Esophagus (tissue), 2 donors: Measurements from ENCODE around the gene SNX25. TPM values are rescaled to one million over a fixed set of nuclear protein-coding genes. Genes with fewer than 3 reads are reported as not detected.

Experiments used
- H3K27ac ChIP-seq, 2 donors: one replicate each; pipeline ENCODE4 v1.5.1; 2013; ENCODE audit warnings: low read depth in 2 of 2, mild to moderate bottlenecking in 2 of 2, inconsistent platforms in 1 of 2, low read length in 1 of 2, moderate library complexity in 1 of 2
- H3K27me3 ChIP-seq, 2 donors: one replicate each; pipeline ENCODE4 v1.6.1; 2013; ENCODE audit warnings: low read length in 2 of 2, control low read depth in 1 of 2, mild to moderate bottlenecking in 1 of 2; ENCODE audit not compliant: insufficient read depth in 2 of 2, control insufficient read depth in 1 of 2
- H3K36me3 ChIP-seq, 2 donors: one replicate each; pipeline ENCODE4 v1.6.1; 2013; ENCODE audit warnings: low read length in 1 of 2; ENCODE audit not compliant: control insufficient read depth in 2 of 2, insufficient read depth in 2 of 2
- H3K4me1 ChIP-seq, 2 donors: one replicate each; pipeline ENCODE4 v1.6.1; 2013; ENCODE audit warnings: low read length in 1 of 2; ENCODE audit not compliant: control insufficient read depth in 2 of 2, insufficient read depth in 2 of 2
- H3K4me3 ChIP-seq, 2 donors: one replicate each; pipeline ENCODE4 v1.5.1; 2013; ENCODE audit warnings: low read length in 2 of 2, mild to moderate bottlenecking in 2 of 2, low read depth in 1 of 2, moderate library complexity in 1 of 2
- H3K9me3 ChIP-seq, 2 donors: one replicate each; pipeline ENCODE4 v1.6.1; 2013; ENCODE audit warnings: mild to moderate bottlenecking in 2 of 2, low read depth in 1 of 2, low read length in 1 of 2, moderate library complexity in 1 of 2; ENCODE audit not compliant: control insufficient read depth in 2 of 2, insufficient read depth in 1 of 2
- WGBS, 2 donors: extraction: QIAGEN DNeasy Blood & Tissue Kit; methylation state at CpG; one replicate each; pipeline ENCODE4 v1.1.7; 2013; 5-methylcytosine and 5-hydroxymethylcytosine counted together
- polyA plus RNA-seq, 2 donors: library from polyadenylated mRNA; stranded (reverse); fragments of 200-250 nt; gene quantifications; one replicate each; pipeline ENCODE4 v1.2.3, GENCODE V29; 2013
- donor health status: healthy with polysubstance abuse.
- donor health status: Bipolar disorder and iron deficiency.

SNX25 gene
- polyA plus RNA-seq, 2 donors: 3.5 to 4.4 TPM

DNA sequence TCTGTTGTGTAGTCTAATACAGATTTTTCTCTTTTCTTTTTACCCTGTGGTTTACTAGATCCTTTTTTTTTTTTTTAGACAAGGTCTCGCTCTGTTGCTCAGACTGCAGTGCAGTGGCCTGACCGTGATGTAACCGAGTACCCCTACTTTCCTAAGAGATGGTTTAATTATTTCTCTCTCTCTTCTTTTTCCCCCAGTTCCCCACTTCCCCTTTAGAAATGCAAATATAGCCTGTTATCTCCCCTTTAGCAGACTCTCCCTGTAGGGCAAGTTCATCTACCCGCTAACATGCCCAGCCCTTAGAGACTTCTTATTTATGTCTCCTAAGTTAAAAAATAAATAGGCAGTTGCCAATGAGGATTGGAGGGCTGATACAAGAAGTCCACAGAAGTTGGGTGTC is 4.5 kb downstream of the SNX25 start:
- 89 to 92% methylated on average over 4 of the region's 4 CpGs for WGBS, 2 donors
- no peak overlapping the region for H3K4me3 ChIP-seq
- no peaks in the 10 kb centered on the region for H3K27me3 ChIP-seq
- H3K27ac ChIP-seq: no peak overlapping the region
- peaks cover 1 to 3% of the 10 kb centered on the region in 2 donors for H3K4me1 ChIP-seq
- no peaks in the 10 kb centered on the region for H3K36me3 ChIP-seq
- no peaks in the 10 kb centered on the region for H3K9me3 ChIP-seq

GRCh38 chr4:185215261-185215660 is 5.9 kb downstream of the SNX25 start:
- no peaks in the 10 kb centered on the region for H3K36me3 ChIP-seq
- no peak overlapping the region for H3K27ac ChIP-seq
- no peaks in the 10 kb centered on the region for H3K27me3 ChIP-seq
- 75 to 79% methylated on average over 2 of the region's 2 CpGs for WGBS, 2 donors
- peaks cover 0 to 2% of the 10 kb centered on the region in 2 donors for H3K4me1 ChIP-seq
- H3K9me3 ChIP-seq: no peaks in the 10 kb centered on the region
- H3K4me3 ChIP-seq: no peak overlapping the region

DNA sequence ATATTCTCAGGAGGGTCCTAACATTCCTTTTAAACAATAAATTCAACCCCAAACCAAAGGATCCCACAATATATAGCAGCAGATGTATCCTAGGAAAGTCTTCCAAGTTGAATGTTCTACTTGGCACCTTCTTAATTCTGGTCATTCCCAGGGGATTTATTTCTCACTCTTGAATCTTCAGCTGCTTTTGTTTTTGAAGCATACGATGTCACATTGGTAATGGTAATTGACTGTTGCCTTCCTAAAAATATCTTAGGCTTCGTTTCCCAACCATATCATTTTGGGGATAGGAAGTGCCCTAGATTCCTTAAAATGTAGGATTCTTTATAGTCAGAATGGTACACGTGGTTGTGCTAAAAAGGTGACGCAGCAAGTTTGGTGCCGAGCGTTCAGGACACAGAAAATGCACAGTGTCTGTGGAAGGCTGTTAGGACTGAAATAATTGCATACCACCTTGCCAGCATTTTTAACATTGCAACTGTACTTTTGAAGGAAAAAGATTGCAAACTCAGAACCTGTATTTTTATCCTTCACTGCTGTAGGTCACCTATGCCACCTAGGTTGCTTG is 8.1 kb downstream of the SNX25 start:
- no peaks in the 10 kb centered on the region for H3K36me3 ChIP-seq
- no peaks in the 10 kb centered on the region for H3K27me3 ChIP-seq
- peaks cover 0 to 2% of the 10 kb centered on the region in 2 donors for H3K4me1 ChIP-seq
- H3K4me3 ChIP-seq: no peak overlapping the region
- no peaks in the 10 kb centered on the region for H3K9me3 ChIP-seq
- no peak overlapping the region for H3K27ac ChIP-seq
- WGBS, 2 donors: 74 to 82% methylated on average over 6 of the region's 6 CpGs

- 97 to 100% methylated on average over 2 of the region's 2 CpGs for WGBS, 2 donors
- H3K36me3 ChIP-seq: no peaks in the 10 kb centered on the region
- H3K27ac ChIP-seq: no peak overlapping the region
- no peaks in the 10 kb centered on the region for H3K27me3 ChIP-seq
- H3K4me1 ChIP-seq: peaks cover 0 to 2% of the 10 kb centered on the region in 2 donors
- H3K9me3 ChIP-seq: no peaks in the 10 kb centered on the region
- no peak overlapping the region for H3K4me3 ChIP-seq
These were observed 8.9 kb downstream of the SNX25 start for GRCh38 chr4:185218312-185218711.

DNA sequence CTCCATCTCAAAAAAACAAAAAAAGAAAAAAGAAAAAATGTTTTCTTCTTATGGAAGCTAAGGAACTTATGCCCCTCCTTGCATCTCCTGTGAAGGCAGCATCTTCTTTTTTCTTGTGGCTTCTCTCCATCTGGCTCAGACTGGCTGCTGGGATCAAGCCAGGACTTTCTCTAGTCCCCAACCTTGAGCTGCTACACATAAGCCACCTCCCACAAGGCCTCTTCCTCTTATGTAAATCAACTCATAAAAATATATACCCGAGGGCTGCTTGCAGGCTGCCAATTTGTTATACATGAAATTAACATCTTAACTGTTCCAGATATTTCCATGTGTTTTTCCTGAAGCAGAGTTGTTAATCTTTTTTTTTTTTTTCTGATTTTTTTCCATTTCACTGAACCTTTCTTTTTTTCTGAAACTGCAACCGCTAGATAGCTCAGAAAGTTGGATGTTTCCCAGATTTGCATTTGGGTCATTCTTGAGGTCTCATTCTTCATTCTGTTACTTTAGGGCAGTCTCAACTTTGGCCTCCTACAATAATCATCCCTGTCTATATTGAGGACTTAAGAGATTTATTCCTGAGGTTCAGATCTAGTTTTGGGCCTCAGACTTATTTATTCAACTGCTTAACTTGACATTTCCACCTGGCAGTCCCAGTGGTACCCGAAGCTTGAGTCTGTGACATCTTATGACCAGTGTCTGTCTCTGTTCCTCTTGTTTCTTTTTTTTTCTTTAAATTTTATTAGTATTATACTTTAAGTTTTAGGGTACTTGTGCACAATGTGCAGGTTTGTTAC is 10.3 kb downstream of the SNX25 start:
- no peaks in the 10 kb centered on the region for H3K9me3 ChIP-seq
- no peak overlapping the region for H3K27ac ChIP-seq
- peaks cover 0 to 2% of the 10 kb centered on the region in 2 donors for H3K4me1 ChIP-seq
- H3K27me3 ChIP-seq: no peaks in the 10 kb centered on the region
- H3K36me3 ChIP-seq: no peaks in the 10 kb centered on the region
- no peak overlapping the region for H3K4me3 ChIP-seq
- WGBS, 2 donors: 38 to 40% methylated on average over 3 of the region's 3 CpGs

DNA sequence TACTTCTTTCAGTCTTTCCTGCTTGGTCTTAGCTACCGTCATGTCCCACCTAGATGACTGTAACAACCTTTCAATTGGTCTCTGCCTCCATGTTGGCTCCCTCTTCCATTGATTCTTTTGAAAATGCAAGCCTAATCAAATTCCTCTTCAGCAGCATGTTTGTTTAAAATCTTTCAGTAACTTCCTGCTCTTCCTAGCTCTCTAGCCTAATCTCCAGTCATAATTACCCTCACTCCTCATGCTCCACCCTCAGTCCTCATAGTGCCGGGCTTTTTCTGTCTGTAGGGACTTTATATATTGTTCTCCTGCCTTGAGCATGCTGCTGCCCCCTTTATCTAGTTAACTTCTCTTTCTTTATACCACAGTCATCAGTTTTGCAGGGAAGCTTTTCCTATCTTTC is 12.1 kb downstream of the SNX25 start:
- Histone ChIP-seq H3K9me3 (no peaks in the 10 kb centered on the region), H3K4me1 (no peaks in the 10 kb centered on the region), H3K27me3 (no peaks in the 10 kb centered on the region), H3K4me3 (no peak overlapping the region), H3K36me3 (no peaks in the 10 kb centered on the region), H3K27ac (no peak overlapping the region)
- 82 to 85% methylated on average over 2 of the region's 2 CpGs for WGBS, 2 donors

GRCh38 chr4:185221912-185222311 is 12.5 kb downstream of the SNX25 start:
- H3K4me3 ChIP-seq: no peak overlapping the region
- WGBS, 2 donors: 35 to 94% methylated on average over 7 to 10 of the region's 10 CpGs
- no peaks in the 10 kb centered on the region for H3K4me1 ChIP-seq
- H3K27me3 ChIP-seq: no peaks in the 10 kb centered on the region
- no peaks in the 10 kb centered on the region for H3K9me3 ChIP-seq
- H3K36me3 ChIP-seq: no peaks in the 10 kb centered on the region
- H3K27ac ChIP-seq: no peak overlapping the region

DNA sequence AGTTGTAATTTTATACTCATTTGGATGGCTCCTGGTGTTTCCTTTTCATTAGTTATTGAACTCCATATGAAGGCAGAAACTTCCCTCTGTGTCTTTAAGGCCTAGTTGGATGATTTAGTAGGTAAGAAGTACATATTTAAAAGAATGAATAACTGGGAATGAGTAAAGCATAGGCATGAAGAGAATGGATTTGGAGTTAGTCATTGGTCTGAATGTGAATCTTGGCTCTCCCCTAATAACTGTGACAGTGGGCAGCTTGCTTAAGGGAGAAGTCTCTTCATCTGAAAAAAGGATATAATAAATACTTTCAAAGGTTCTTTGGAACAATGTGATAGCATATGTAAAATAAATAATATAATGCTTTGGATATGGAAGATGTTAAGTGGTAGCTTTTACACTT is 13.2 kb downstream of the SNX25 start:
- Histone ChIP-seq H3K9me3 (no peaks in the 10 kb centered on the region), H3K27ac (no peak overlapping the region), H3K27me3 (no peaks in the 10 kb centered on the region), H3K36me3 (no peaks in the 10 kb centered on the region), H3K4me3 (no peak overlapping the region), H3K4me1 (no peaks in the 10 kb centered on the region)

DNA sequence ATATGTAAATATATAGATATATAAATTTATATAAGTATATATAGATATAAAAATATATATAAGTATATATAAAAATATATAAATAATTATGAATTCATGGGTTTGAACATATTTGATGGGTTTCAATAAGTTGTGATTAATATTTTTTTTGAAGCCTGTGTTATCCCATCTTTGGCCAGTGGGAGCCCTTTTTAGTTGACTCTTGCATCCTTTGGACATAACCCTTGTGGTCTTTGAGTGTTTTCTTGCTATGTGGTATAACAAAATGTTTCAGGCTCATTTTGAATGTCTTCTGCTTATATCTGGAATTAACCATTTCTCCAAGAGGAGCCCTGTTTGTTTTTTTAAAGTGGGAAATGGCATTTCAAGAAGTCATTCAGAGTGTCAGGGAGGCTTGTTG is 15.2 kb downstream of the SNX25 start:
- H3K36me3 ChIP-seq: no peaks in the 10 kb centered on the region
- H3K9me3 ChIP-seq: no peaks in the 10 kb centered on the region
- H3K4me1 ChIP-seq: peaks cover 2 to 5% of the 10 kb centered on the region in 2 donors
- H3K27ac ChIP-seq: no peak overlapping the region
- H3K4me3 ChIP-seq: no peak overlapping the region
- H3K27me3 ChIP-seq: no peaks in the 10 kb centered on the region

- H3K4me3 ChIP-seq: no peak overlapping the region
- WGBS, 2 donors: 94 to 98% methylated on average over 6 of the region's 6 CpGs
- no peaks in the 10 kb centered on the region for H3K36me3 ChIP-seq
- no peaks in the 10 kb centered on the region for H3K27me3 ChIP-seq
- H3K27ac ChIP-seq: no peak overlapping the region
- H3K9me3 ChIP-seq: no peaks in the 10 kb centered on the region
- H3K4me1 ChIP-seq: peaks cover 2 to 5% of the 10 kb centered on the region in 2 donors
These were observed 16.5 kb downstream of the SNX25 start for GRCh38 chr4:185225940-185226339.
